Measurements from ENCODE around the gene NRF1. TPM values are rescaled to one million over a fixed set of nuclear protein-coding genes. Genes with fewer than 3 reads are reported as not detected.
"Not testable (repeated sequence)": the region's sequence is repeated elsewhere in the genome, so short reads cannot be mapped to it uniquely, and the experiment has no call there.

Gene NRF1
- total RNA-seq, 1 donor from 2014 or later, result 4.5 TPM

GRCh38 chr7:129606803-129607202 lies 4.7 kb upstream of the NRF1 start:
- DNase-seq (ENCODE audit: low spot score) (no peak), ATAC-seq (no peak)

- DNase-seq (ENCODE audit: low spot score), result no peak
- no peak for ATAC-seq
These were observed 3.9 kb upstream of the NRF1 start for GRCh38 chr7:129607471-129608120.

- DNase-seq (ENCODE audit: low spot score), result no peak
- ATAC-seq, result no peak
These were observed 1.9 kb upstream of the NRF1 start for GRCh38 chr7:129609666-129610065.

GRCh38 chr7:129610709-129611245 lies 743 bp upstream of the NRF1 start:
- ATAC-seq (no peak), DNase-seq (ENCODE audit: low spot score) (no peak)

- ATAC-seq, result peak; percentile 45
- peak; percentile 65 for DNase-seq (ENCODE audit: low spot score)
These were observed 844 bp downstream of the NRF1 start for GRCh38 chr7:129612112-129613015.

DNA sequence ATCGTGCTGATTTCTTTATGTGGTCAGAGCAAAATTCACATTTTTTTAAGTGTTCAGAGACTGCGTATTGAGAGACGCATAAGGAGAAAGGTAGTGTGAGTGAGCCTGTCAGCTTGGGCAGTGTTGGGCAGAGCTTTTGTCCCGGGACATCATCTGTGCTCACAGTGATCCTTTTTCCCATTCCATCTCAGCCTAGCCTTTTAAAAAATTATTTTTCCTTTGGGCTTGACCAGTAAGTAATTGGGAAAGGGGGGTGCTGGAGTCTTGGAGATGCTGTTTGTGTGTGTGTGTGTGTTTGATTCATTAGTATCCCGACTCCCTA lies 1.5 kb downstream of the NRF1 start:
- DNase-seq (ENCODE audit: low spot score) (no peak), ATAC-seq (no peak)

GRCh38 chr7:129615018-129615417 lies 3.5 kb downstream of the NRF1 start:
- DNase-seq (ENCODE audit: low spot score) (no peak), ATAC-seq (no peak)

- no peak for DNase-seq (ENCODE audit: low spot score)
- no peak for ATAC-seq
These were observed 5.0 kb downstream of the NRF1 start for GRCh38 chr7:129616530-129616929.

DNA sequence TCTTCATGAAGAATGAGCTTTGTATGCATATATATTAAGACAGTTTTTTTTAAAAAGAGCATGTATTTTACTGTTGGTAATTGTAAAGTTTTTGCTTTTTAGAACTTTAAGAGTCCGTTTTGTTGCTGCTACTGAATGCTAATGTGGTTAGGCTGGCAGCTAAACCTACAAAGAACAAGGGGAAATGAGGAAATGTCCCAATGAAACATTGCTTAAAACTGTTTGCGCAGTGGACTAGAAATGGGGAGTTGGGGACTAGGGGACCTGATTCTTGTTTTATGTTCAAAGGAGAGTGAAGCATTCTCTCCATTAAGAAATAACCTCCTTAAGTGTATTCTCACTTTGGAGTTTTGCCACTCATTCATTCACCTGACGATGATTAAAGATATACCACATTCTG lies 5.7 kb downstream of the NRF1 start:
- ATAC-seq (no peak), DNase-seq (ENCODE audit: low spot score) (no peak)

- ATAC-seq (peak; percentile 33), DNase-seq (ENCODE audit: low spot score) (no peak)
These were observed 6.1 kb downstream of the NRF1 start for GRCh38 chr7:129617652-129618051.

DNA sequence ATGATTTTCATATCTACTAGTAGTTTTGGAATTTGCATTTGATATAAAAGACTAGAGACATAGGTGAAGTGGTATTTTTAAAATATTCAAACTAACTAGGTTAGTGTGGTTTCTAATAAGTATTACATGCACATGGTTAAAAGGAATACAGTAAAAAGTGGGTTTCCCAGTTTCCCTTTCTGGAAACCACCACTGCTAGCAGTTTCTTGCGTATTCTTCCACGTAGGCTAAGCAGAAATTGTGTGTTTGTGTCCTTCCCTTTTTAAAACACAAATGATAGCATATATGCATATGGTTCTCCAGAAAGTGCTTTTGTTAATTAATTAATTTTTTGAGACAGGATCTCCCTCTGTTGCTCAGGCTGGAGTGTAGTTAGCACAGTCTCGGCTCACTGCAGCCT lies 15.4 kb downstream of the NRF1 start:
- no peak for ATAC-seq

DNA sequence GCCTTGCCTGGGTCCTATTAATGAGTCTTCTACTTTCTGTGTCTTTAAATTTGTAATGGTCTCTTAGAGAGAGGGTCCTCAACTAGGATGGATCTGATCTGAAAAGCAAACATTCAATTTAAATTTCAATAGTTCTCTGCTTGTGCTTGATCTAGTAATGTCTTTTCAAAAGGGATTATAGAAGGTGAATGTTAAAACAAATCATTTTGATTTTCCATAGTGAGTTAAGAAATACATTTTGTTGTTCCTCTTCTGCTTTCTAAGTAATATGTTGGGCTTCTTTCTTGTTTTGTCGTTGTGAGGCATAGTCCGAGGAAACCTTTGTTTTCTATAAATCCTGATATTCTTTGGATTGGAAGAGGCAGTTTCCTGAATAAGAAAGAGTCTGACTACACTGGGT lies 18.8 kb downstream of the NRF1 start:
- DNase-seq (ENCODE audit: low spot score) (no peak), ATAC-seq (no peak)

More for the DNA sequence above, 15.4 kb downstream of the NRF1 start:
- no peak for DNase-seq (ENCODE audit: low spot score)

DNA sequence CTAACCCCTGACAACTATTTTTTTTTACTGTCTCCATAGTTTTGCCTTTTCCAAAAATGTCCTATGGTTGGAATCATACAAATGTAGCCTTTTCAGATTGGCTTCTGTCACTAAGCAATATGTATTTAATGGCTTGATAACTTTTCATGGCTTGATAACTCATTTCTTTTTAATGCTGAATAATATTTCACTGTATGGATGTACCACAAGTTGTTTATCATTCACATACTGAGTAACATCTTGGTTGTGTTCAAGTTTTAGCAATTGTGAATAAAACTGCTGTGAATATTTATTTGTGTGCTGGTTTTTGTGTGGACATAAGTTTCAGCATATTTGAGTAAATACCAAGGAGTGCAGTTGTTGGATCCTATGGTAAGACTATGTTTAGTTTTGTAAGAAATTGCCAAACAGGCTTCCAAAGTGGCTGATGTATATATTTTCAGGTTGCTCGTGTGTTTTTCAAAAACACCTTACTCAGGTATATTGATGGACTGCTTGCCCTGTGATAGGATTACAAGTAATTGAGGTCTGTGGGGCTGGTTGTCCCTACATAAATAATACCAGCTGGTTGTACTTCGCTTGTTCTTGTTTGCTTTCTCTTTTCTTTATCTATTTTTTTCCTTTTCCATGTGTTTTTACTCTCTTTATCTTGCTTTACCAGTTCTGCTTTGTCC lies 23.0 kb downstream of the NRF1 start:
- ATAC-seq, result no peak
- no peak for DNase-seq (ENCODE audit: low spot score)

- peak; percentile 99 for ATAC-seq
- DNase-seq (ENCODE audit: low spot score), result peak; percentile 56
These were observed 23.9 kb downstream of the NRF1 start for GRCh38 chr7:129635300-129636029.

DNA sequence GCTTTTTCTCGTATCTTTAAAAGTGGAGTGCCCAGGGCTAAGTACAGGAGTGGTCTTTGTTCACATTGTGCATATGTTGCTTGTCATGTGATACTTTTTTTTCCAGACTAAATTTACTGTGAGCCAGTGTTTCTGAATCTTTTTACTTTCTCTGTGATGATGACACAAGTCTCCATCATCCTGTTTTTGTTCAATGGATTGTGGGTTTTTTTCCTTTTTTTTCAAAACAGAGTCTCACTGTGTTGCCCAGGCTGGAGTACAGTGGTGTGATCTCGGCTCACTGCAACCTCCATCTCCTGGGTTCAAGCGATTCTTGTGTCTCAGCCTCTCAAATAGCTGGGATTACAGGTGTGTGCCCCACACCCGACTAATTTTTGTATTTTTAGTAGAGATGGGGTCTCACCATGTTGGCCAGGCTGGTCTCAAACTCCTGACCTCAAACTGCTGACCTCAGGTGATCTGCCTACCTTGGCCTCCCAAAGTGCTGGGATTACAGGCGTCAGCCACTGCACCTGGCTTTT lies 24.6 kb downstream of the NRF1 start:
- ATAC-seq; DNase-seq (ENCODE audit: low spot score): not testable (repeated sequence)

GRCh38 chr7:129636641-129637040 lies 25.1 kb downstream of the NRF1 start:
- ATAC-seq (no peak), DNase-seq (ENCODE audit: low spot score) (no peak)

GRCh38 chr7:129640400-129640799 lies 28.9 kb downstream of the NRF1 start:
- DNase-seq (ENCODE audit: low spot score) (no peak), ATAC-seq (no peak)

GRCh38 chr7:129642871-129643549 lies 31.5 kb downstream of the NRF1 start:
- ATAC-seq (no peak), DNase-seq (ENCODE audit: low spot score) (no peak)

- ATAC-seq (no peak), DNase-seq (ENCODE audit: low spot score) (no peak)
These were observed 32.1 kb downstream of the NRF1 start for GRCh38 chr7:129643550-129644170.

Data from left lobe of liver (tissue), 2 donors.